Measurements from ENCODE around the gene ERG28.

- TF ChIP-seq SP1 (IDR thresholded peaks at IDR 0.05) (peak; percentile 94), CTCF (IDR thresholded peaks at IDR 0.05; ENCODE audit: low read depth, low read length, missing input control) (no peak), TAF1 (conservative IDR thresholded peaks at IDR 0.05) (no peak), JUND (IDR thresholded peaks at IDR 0.05) (peak; percentile 82 to 86), RAD21 (IDR thresholded peaks at IDR 0.05) (peak; percentile 40 to 67), MAX (IDR thresholded peaks at IDR 0.05) (peak; percentile 94), ZBTB33 (IDR thresholded peaks at IDR 0.05) (peak; percentile 47), GABPA (IDR thresholded peaks at IDR 0.05 in 1 of 2, conservative IDR thresholded peaks at IDR 0.05 in 1 of 2) (peak in 1 of 2 donors; percentile 45), RXRA (IDR thresholded peaks at IDR 0.05) (peak; percentile 92 to 97), NR2F2 (IDR thresholded peaks at IDR 0.05) (peak; percentile 78), REST (IDR thresholded peaks at IDR 0.05) (peak; percentile 71), YY1 (IDR thresholded peaks at IDR 0.05) (peak; percentile 85)
Measured at GRCh38 chr14:75648066-75648838, 12.4 kb downstream of the ERG28 start.

Measured in liver (tissue), 3 donors.